Measurements from ENCODE around the gene RMND1. TPM values are rescaled to one million over a fixed set of nuclear protein-coding genes. Genes with fewer than 3 reads are reported as not detected.

The RMND1 gene
- total and polyA plus RNA-seq, 2 of the 13 experiments (the other 11 are each of a cell fraction or from before 2014, with no cell fraction given), result 34.0 to 72.5 TPM

- TF ChIP-seq NCOA5 (CRISPR knock-in tag; IDR thresholded peaks at IDR 0.05) (no peak), CHD2 (IDR thresholded peaks at IDR 0.05; ENCODE audit: low read depth, low read length) (no peak), DRAP1 (CRISPR knock-in tag; IDR thresholded peaks at IDR 0.05) (no peak), RFXANK (CRISPR knock-in tag; IDR thresholded peaks at IDR 0.05) (no peak), NFE2L1 (CRISPR knock-in tag; IDR thresholded peaks at IDR 0.05; ENCODE audit: borderline replicate concordance) (no peak), KAT8 (CRISPR knock-in tag; IDR thresholded peaks at IDR 0.05) (peak; percentile 8; the same call in 1 of the 2 replicates), SOX13 (IDR thresholded peaks at IDR 0.05) (no peak), SOX13 (CRISPR knock-in tag; conservative IDR thresholded peaks at IDR 0.05 in 1 of 2, IDR thresholded peaks at IDR 0.05 in 1 of 2) (no peak), ZBTB7B (CRISPR knock-in tag; IDR thresholded peaks at IDR 0.05) (no peak), ARHGAP35 (CRISPR knock-in tag; IDR thresholded peaks at IDR 0.05; ENCODE audit: borderline replicate concordance) (no peak), ZNF670 (CRISPR knock-in tag; IDR thresholded peaks at IDR 0.05; ENCODE audit: borderline replicate concordance) (no peak), AKAP8 (CRISPR knock-in tag; IDR thresholded peaks at IDR 0.05) (no peak), ELF4 (CRISPR knock-in tag; IDR thresholded peaks at IDR 0.05; ENCODE audit: borderline replicate concordance) (no peak), ZNF615 (CRISPR knock-in tag; IDR thresholded peaks at IDR 0.05; ENCODE audit: borderline replicate concordance) (no peak), NR3C1 (CRISPR knock-in tag; IDR thresholded peaks at IDR 0.05) (no peak), TCF7 (IDR thresholded peaks at IDR 0.05; ENCODE audit: low read depth) (no peak), ZSCAN25 (CRISPR knock-in tag; IDR thresholded peaks at IDR 0.05) (no peak), ZFYVE20 (CRISPR knock-in tag; IDR thresholded peaks at IDR 0.05; ENCODE audit: borderline replicate concordance, low read depth) (no peak), ETS1 (CRISPR knock-in tag; IDR thresholded peaks at IDR 0.05) (no peak), ZNF619 (CRISPR knock-in tag; IDR thresholded peaks at IDR 0.05) (no peak), POLR2A (IDR thresholded peaks at IDR 0.05; ENCODE audit: insufficient read depth in 1 of 2, low read depth in 2 of 2, low read length in 2 of 2) (peak in 1 of 2 experiments; percentile 19; a peak in 2 of 4 replicates), GTF3A (CRISPR knock-in tag; conservative IDR thresholded peaks at IDR 0.05) (0 out of 2 replicates have a peak, but pooled peaks have one; percentile 70)
- TF ChIP-seq, protein P1, sequence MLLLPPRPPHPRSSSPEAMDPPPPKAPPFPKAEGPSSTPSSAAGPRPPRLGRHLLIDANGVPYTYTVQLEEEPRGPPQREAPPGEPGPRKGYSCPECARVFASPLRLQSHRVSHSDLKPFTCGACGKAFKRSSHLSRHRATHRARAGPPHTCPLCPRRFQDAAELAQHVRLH (CRISPR knock-in tag; IDR thresholded peaks at IDR 0.05; ENCODE audit: borderline replicate concordance, low read depth), result no peak
- TF ChIP-seq, protein P2, sequence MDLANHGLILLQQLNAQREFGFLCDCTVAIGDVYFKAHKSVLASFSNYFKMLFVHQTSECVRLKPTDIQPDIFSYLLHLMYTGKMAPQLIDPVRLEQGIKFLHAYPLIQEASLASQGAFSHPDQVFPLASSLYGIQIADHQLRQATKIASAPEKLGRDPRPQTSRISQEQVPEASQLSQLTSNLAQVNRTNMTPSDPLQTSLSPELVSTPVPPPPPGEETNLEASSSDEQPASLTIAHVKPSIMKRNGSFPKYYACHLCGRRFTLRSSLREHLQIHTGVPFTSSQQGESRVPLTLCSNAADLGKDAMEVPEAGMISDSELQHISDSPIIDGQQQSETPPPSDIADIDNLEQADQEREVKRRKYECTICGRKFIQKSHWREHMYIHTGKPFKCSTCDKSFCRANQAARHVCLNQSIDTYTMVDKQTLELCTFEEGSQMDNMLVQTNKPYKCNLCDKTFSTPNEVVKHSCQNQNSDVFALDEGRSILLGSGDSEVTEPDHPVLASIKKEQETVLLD (CRISPR knock-in tag; IDR thresholded peaks at IDR 0.05; ENCODE audit: low read depth), result no peak; the same call in 1 of the 2 replicates
- TF ChIP-seq, protein P3, sequence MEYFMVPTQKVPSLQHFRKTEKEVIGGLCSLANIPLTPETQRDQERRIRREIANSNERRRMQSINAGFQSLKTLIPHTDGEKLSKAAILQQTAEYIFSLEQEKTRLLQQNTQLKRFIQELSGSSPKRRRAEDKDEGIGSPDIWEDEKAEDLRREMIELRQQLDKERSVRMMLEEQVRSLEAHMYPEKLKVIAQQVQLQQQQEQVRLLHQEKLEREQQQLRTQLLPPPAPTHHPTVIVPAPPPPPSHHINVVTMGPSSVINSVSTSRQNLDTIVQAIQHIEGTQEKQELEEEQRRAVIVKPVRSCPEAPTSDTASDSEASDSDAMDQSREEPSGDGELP (IDR thresholded peaks at IDR 0.05; ENCODE audit: borderline replicate concordance, low read depth), result peak; percentile 8; the same call in 1 of the 2 replicates
- TF ChIP-seq, protein P4, sequence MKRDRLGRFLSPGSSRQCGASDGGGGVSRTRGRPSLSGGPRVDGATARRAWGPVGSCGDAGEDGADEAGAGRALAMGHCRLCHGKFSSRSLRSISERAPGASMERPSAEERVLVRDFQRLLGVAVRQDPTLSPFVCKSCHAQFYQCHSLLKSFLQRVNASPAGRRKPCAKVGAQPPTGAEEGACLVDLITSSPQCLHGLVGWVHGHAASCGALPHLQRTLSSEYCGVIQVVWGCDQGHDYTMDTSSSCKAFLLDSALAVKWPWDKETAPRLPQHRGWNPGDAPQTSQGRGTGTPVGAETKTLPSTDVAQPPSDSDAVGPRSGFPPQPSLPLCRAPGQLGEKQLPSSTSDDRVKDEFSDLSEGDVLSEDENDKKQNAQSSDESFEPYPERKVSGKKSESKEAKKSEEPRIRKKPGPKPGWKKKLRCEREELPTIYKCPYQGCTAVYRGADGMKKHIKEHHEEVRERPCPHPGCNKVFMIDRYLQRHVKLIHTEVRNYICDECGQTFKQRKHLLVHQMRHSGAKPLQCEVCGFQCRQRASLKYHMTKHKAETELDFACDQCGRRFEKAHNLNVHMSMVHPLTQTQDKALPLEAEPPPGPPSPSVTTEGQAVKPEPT (CRISPR knock-in tag; IDR thresholded peaks at IDR 0.05; ENCODE audit: low read depth), result 0 out of 2 replicates have a peak, but pooled peaks have one; percentile 33
Measured at GRCh38 chr6:151390851-151391470, 61.0 kb downstream of the RMND1 start (continued).

All from HepG2 (cell line).